LNCaP clone FGC (cell line): ENCODE results near the gene ADAMTS2.

Experiments used
- DNase-seq: peaks from one replicate; pipeline ENCODE4 v3.0.0-alpha.2; 2011; ENCODE audit warnings: low read depth
- H3K4me3 ChIP-seq: 2 replicates; pipeline ENCODE4 v1.5.1; 2011; ENCODE audit warnings: mild to moderate bottlenecking, low read depth, low read length, control low read depth
- TF ChIP-seq, protein P1 (sequence below): IDR thresholded peaks from 2 replicates; pipeline ENCODE4 v1.5.1; 2012; ENCODE audit warnings: mild to moderate bottlenecking; ENCODE audit not compliant: control insufficient read depth, insufficient read depth; ENCODE audit errors: extremely low read depth

Gene ADAMTS2

DNA sequence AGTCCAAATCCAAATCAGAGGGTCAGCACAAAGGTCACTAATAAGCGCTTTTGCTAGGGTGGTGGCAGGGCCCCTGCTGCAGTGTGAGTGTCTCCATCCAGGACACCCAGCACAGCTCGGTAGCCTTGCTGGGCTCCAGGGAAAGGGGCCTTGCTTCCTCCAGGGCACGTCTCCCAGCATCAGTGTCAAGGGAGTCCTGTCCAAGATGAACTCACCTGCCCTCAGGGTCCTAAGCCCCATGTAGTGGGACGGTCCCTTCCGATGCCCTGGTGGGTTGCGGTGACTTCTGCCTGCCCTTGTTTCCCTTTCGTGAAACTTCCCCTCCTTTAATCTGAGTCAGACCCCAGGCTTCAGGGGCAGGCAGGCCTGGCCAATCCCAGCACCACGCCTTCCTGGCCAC, 183.4 kb downstream of the ADAMTS2 start:
- TF ChIP-seq, protein P1, sequence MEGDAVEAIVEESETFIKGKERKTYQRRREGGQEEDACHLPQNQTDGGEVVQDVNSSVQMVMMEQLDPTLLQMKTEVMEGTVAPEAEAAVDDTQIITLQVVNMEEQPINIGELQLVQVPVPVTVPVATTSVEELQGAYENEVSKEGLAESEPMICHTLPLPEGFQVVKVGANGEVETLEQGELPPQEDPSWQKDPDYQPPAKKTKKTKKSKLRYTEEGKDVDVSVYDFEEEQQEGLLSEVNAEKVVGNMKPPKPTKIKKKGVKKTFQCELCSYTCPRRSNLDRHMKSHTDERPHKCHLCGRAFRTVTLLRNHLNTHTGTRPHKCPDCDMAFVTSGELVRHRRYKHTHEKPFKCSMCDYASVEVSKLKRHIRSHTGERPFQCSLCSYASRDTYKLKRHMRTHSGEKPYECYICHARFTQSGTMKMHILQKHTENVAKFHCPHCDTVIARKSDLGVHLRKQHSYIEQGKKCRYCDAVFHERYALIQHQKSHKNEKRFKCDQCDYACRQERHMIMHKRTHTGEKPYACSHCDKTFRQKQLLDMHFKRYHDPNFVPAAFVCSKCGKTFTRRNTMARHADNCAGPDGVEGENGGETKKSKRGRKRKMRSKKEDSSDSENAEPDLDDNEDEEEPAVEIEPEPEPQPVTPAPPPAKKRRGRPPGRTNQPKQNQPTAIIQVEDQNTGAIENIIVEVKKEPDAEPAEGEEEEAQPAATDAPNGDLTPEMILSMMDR: no peak
- no peak for DNase-seq
- H3K4me3 ChIP-seq: no peak overlapping the region

DNA sequence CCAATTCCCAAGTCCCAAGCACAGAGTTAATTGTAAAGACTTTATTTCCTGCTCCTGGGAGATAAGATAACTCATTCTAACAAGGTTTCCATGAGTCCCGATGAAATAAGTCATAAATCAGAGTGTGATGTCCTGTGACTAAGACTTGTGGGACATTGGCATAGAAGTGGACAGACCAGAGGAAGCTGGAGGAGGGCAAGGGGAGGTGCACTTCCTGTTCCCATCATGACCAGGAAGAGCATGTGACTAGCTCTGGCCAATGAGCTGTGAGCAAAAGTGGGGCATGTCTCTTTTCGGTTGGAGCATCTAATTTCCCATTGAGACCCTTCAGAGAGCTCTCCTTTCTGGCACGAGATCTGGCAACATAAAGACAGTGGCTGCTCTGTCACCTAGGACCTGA, 184.7 kb downstream of the ADAMTS2 start:
- no peak for DNase-seq
- TF ChIP-seq, protein P1: no peak
- H3K4me3 ChIP-seq: no peak overlapping the region

DNA sequence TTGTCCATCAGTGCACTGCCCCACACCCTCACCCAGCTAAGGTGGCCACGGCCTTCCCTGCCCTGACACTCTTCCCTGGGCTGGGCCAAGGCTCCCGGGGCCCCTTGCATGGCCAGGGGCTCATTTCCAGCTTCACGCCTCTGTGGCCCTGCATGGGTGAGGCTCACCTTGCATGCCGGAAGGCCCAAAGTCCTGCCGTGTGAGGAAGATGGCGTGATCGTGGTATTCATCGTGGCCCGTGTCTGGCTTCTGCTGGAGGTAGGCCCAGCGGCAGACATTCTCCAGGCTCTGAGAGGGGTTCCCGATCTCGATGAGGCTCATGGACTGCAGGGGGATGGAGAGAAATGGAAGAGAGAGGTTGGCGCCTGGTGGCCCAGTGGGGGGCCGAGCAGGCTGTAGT, 186.7 kb downstream of the ADAMTS2 start:
- no peak overlapping the region for H3K4me3 ChIP-seq
- TF ChIP-seq, protein P1: no peak
- no peak for DNase-seq

DNA sequence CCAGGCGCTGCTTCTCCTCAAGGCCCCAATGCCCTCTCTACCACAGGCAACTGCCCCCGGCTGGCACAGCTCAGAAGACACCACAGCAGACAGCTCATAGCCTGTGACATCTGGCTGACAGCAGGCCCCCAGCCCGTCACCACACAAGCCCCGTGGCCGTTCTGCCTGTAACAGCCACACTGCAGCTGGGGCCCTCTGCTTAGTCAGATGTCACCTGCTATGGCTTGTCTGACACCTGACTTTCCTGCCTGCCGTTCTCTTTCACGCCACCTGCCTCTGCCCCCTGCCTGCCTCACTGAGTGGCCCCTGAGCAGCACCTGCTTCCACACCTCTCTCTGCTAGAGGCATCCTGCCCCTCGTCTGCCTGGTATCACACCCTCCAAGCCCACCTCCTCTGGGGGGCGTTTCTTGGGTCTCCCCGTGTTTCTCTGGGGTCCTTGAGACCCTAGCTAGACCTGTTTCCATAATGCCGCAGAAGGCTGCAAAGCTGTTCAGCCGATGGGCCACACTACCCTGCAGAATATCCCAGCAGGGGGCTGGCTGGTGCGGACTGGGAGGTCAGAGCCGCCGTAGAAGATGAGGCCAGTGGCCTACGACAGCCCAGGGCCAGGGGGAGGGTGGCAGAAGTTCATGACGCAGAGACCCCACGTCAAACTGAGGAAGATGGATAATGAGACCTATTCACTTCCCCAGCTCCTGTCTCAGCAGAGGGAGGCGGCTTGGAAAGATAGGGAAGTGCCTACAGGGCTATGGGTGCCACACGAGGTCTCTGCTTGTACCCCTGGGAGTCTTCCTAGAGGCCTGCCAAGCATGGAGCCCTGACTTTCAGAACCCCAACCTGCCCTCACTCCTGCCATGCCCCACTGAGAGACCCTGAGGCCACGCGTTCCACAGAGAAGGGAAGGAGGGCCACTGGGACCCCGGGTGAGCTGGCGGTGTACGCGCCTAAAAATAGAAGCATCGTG, 190.0 kb downstream of the ADAMTS2 start:
- no peak for DNase-seq

DNA sequence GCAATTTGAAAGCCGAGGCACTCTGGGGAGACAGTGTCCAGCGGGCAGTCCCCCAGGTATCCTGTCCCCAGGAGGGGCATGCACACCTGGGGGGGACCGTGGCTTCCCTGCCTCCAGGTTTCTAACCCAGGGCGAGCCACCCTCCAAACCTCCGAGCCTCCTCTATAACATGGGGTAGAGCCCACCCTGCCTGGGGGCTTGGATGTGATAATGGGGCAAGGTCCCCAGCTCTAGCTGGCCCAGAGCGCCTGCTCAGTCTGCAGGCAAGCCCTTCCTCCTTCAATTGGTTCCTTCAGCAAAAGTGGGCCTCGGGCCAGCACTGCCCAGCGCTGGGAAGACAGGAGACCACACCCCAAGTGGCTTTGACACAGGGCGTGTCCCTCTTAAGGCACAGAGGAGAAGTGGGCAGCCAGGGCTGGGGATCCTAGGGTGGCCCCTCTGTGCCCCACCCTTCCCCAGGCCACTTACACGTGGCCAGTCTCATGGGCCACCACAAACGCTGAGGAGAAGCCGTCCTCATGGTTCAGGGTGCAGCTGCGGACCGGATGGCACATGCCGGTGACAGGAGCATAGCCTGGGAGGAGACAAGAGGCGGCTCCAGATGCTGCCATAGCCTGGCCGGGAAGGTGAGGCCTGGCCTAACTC, 190.8 kb downstream of the ADAMTS2 start:
- no peak for DNase-seq
- no peak overlapping the region for H3K4me3 ChIP-seq
- TF ChIP-seq, protein P1: no peak

More for the DNA sequence above, 190.0 kb downstream of the ADAMTS2 start:
- H3K4me3 ChIP-seq: no peak overlapping the region
- TF ChIP-seq, protein P1: no peak

DNA sequence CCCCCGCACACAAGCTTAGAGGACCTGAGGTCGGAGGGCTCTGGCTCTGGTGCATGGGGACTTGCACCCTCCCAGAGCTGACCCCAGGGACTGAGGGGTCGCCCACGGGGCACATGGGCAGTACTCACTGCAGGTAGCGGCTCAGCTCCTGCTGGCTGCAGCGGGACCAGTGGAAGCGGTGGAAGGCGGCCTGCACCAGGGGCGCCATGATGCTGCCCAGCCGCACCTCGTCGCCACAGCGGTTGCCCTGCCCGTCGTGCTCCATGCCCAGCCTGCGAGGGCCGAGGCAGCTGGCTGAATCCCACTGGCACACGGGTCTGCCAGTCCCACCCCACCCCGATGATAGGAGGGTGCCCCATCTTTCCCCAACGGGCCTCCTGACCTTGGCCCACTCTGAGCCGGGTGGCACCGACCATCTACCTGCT, 191.3 kb downstream of the ADAMTS2 start:
- no peak for DNase-seq
- H3K4me3 ChIP-seq: no peak overlapping the region

More for the DNA sequence above, 191.3 kb downstream of the ADAMTS2 start:
- TF ChIP-seq, protein P1: no peak
